Endothelial cell (in vitro differentiated cells): Measurements from ENCODE around the gene SLC38A10. TPM values are rescaled to one million over a fixed set of nuclear protein-coding genes. Genes with fewer than 3 reads are reported as not detected.

Experiments
- DNase-seq: peaks from one replicate; pipeline ENCODE4 v3.0.0; 2021; ENCODE audit warnings: low spot score
- H3K27ac Mint-ChIP-seq: one replicate; pipeline ENCODE4 v1.8.0; 2021; ENCODE audit warnings: mixed read lengths, inconsistent platforms; ENCODE audit not compliant: unreplicated experiment
- H3K27me3 Mint-ChIP-seq: one replicate; pipeline ENCODE4 v1.8.0; 2021; ENCODE audit warnings: mild to moderate bottlenecking, moderate library complexity, mixed read lengths, inconsistent platforms; ENCODE audit not compliant: unreplicated experiment
- H3K36me3 Mint-ChIP-seq: one replicate; pipeline ENCODE4 v1.8.0; 2021; ENCODE audit warnings: mild to moderate bottlenecking, low read depth, mixed read lengths, inconsistent platforms; ENCODE audit not compliant: unreplicated experiment
- H3K4me1 Mint-ChIP-seq: one replicate; pipeline ENCODE4 v1.8.0; 2021; ENCODE audit warnings: mild to moderate bottlenecking, mixed read lengths, inconsistent platforms; ENCODE audit not compliant: unreplicated experiment
- H3K4me3 Mint-ChIP-seq: one replicate; pipeline ENCODE4 v1.8.0; 2021; ENCODE audit warnings: mild to moderate bottlenecking, mixed read lengths, inconsistent platforms; ENCODE audit not compliant: unreplicated experiment
- H3K9me3 Mint-ChIP-seq: one replicate; pipeline ENCODE4 v1.8.0; 2021; ENCODE audit warnings: mixed read lengths, inconsistent platforms; ENCODE audit not compliant: unreplicated experiment
- total RNA-seq: library from RNA; stranded (reverse); fragmentation: NEBNext Ultra II Directional; extraction: Animal tissue kit (Norgen Biotek cat#: 25700); gene quantifications from one replicate; pipeline ENCODE4 v1.2.1, GENCODE V29; 2021; ENCODE audit not compliant: unreplicated experiment
- TF ChIP-seq, protein P1 (sequence below): fragments of 200-600 bp; sonication (generic); IDR thresholded peaks from one replicate; pipeline ENCODE4 v1.5.0; 2021; ENCODE audit warnings: antibody characterized with exemption; ENCODE audit not compliant: unreplicated experiment

Gene SLC38A10
- total RNA-seq, 1 donor from 2014 or later = 57.2 TPM

DNA sequence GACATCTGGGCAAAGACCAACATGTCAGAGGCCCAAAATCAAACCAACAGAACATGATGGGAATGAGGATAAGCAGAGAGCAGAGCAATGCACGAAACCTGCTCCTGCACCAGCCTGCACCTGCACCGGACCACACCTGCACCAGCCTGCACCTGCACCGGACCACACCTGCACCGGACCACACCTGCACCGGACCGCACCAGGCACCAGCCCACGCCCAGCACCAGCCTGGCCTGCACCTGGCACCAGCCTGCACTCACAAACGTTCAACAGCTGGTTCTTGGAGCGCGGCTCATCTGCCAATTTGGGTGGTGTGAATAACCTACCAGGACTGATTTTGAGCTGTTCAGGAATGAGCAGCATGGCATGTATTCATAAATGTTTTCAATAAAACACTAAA is 90.5 kb downstream of the SLC38A10 start:
- Mint-ChIP-seq H3K27me3 (peaks cover 2% of the 10 kb centered on the region), H3K9me3 (no peaks in the 10 kb centered on the region), H3K4me3 (no peak overlapping the region), H3K27ac (peak overlapping the region; percentile 77), H3K4me1 (peaks cover 3% of the 10 kb centered on the region), H3K36me3 (no peaks in the 10 kb centered on the region)
- DNase-seq = no peak
- TF ChIP-seq, protein P1, sequence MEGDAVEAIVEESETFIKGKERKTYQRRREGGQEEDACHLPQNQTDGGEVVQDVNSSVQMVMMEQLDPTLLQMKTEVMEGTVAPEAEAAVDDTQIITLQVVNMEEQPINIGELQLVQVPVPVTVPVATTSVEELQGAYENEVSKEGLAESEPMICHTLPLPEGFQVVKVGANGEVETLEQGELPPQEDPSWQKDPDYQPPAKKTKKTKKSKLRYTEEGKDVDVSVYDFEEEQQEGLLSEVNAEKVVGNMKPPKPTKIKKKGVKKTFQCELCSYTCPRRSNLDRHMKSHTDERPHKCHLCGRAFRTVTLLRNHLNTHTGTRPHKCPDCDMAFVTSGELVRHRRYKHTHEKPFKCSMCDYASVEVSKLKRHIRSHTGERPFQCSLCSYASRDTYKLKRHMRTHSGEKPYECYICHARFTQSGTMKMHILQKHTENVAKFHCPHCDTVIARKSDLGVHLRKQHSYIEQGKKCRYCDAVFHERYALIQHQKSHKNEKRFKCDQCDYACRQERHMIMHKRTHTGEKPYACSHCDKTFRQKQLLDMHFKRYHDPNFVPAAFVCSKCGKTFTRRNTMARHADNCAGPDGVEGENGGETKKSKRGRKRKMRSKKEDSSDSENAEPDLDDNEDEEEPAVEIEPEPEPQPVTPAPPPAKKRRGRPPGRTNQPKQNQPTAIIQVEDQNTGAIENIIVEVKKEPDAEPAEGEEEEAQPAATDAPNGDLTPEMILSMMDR = no peak

DNA sequence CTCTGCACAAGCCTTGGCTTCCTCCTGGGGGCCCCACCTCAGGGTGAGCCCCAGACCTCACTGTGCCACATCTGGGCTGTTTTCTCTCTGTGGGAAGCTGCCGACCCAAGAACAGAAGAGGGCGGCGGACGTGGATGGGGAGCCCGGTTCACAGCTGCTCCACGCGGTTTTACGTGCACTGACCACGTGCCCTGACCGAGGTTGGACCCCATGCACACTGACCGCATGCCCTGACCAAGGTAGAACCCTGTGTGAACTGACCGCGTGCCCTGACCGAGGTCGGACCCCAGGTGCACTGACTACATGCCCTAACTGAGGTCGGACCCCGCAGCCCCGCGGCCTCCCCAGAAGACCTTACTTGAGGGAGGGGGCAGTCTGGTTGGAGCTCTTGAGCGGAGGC is 92.0 kb downstream of the SLC38A10 start:
- H3K27me3 Mint-ChIP-seq = peaks cover 2% of the 10 kb centered on the region
- H3K36me3 Mint-ChIP-seq = no peaks in the 10 kb centered on the region
- no peak for DNase-seq
- H3K4me1 Mint-ChIP-seq = peaks cover 3% of the 10 kb centered on the region
- H3K9me3 Mint-ChIP-seq = no peaks in the 10 kb centered on the region
- TF ChIP-seq, protein P1 = no peak
- H3K4me3 Mint-ChIP-seq = no peak overlapping the region
- H3K27ac Mint-ChIP-seq = no peak overlapping the region

DNA sequence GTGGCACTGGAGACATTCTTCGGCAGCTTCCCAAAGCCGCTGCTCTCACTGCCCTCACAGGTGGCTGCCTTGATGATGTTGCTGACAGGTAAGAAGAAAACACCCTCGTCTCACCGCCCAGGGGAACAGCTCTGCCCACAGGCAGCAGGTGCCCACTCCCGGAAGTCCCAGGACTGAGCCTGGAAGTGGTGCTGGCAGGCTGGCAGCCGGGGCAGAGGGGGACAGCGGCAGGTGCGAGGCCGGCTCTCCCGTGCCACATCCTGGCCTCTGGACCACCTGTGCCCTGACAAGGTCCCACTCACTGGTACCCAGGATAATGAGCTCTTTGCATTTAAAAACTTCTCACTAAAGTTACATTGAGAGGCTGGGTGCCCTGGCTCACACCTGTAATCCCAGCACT is 92.8 kb downstream of the SLC38A10 start:
- Mint-ChIP-seq H3K4me3 (no peak overlapping the region), H3K27ac (no peak overlapping the region), H3K36me3 (no peaks in the 10 kb centered on the region), H3K27me3 (peaks cover 2% of the 10 kb centered on the region), H3K4me1 (peaks cover 5% of the 10 kb centered on the region), H3K9me3 (no peaks in the 10 kb centered on the region)
- DNase-seq = no peak
- TF ChIP-seq, protein P1 = no peak

DNA sequence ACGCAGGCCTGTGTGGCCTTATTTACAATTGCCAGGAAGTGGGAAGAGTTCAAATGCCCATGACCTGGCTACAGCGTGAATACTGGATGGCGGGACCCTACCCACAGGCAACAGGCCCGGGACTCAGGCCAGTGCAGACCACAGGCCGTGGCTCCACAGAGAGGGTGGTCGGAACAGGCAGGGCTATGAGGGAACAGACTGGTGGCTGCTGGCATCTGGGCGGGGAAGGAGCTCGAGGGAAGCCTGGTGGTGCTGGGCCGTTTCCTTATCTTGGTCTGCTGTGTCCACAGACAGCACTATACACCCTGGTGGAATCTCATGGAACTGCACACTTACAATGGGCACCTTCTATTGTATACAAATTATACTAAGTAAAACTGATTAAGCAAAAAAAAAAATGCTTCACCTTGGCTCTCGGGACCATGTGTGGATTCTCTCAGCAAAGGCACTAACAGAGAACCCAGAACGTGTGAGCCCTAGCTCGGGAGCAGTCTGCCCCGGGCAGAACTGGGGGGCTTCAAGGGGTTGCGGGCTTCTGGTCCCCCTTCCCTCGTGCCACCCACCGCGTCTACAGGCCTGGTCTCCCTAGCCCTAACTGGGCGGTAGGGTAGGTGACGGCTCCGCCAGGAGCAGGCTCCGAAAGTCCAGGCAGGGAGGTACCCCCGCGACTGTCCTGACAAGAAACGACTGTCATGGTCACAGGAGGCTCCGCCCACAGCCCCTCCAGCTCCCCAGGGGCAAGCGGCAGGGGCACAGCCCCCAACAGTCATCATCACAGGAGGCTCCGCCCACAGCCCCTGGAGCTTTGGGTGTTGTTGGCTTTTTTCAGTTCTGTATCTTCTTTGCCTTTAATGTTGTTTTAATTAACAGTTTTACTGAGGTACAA is 94.2 kb downstream of the SLC38A10 start:
- H3K27me3 Mint-ChIP-seq = peaks cover 2% of the 10 kb centered on the region
- no peak overlapping the region for H3K4me3 Mint-ChIP-seq
- no peaks in the 10 kb centered on the region for H3K36me3 Mint-ChIP-seq
- H3K4me1 Mint-ChIP-seq = peaks cover 5% of the 10 kb centered on the region
- TF ChIP-seq, protein P1 = peak; percentile 66
- peak; percentile 71 for DNase-seq
- H3K9me3 Mint-ChIP-seq = no peaks in the 10 kb centered on the region
- H3K27ac Mint-ChIP-seq = peak overlapping the region; percentile 68

DNA sequence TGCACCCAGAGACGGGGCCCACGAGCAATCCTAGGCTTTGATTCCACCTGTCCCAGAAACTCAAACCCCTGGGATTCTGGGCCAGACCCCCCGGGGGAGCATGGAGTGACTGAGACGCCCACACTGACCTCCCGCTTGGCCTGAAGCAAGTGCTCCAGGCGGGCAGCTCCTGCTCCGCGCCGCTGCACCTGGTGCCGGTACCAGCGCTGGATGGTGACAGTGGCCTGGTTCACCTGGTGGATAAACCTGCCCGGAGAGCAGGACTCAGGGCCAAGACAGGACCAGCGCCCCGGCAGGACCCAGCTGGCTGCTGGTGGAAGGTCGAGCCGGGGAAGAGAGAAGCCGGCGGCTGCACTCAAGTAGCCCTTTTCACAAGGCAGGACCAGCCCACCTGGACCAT is 94.9 kb downstream of the SLC38A10 start:
- TF ChIP-seq, protein P1 = no peak
- Mint-ChIP-seq H3K4me3 (no peak overlapping the region), H3K9me3 (no peaks in the 10 kb centered on the region), H3K4me1 (peaks cover 5% of the 10 kb centered on the region), H3K27ac (no peak overlapping the region), H3K27me3 (peaks cover 2% of the 10 kb centered on the region), H3K36me3 (no peaks in the 10 kb centered on the region)
- DNase-seq = no peak
